ENCODE measurements around the gene DFFB.

DNA sequence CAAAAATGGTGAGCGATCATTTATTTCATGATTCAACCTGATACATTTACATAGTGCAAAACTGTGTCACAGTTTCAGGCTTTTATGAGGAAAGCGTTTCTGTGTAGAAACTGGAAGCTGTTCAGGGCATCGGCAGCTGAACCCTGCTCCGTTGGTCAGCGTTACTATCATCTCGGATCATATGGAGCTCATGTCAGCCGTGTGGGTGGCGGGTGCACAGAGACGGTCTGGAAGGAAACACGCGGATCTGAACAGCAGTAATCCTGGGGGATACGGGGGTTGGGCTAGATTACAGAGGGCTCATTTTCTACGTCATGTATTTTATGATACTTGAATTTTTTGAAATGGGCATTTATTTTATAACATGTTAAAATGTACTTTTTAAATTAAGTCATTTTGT, 27.7 kb downstream of the DFFB start:
- TF ChIP-seq L3MBTL2 (conservative IDR thresholded peaks at IDR 0.05) (no peak), FOXM1 (IDR thresholded peaks at IDR 0.05; ENCODE audit: borderline replicate concordance) (no peak), TARDBP (IDR thresholded peaks at IDR 0.05) (no peak), HDGF (IDR thresholded peaks at IDR 0.05; ENCODE audit: borderline replicate concordance) (no peak), ELF4 (IDR thresholded peaks at IDR 0.05) (no peak), LEF1 (IDR thresholded peaks at IDR 0.05; ENCODE audit: borderline replicate concordance) (no peak), FOXK2 (IDR thresholded peaks at IDR 0.05) (no peak), BHLHE40 (IDR thresholded peaks at IDR 0.05; ENCODE audit: borderline replicate concordance) (no peak), FOXA1 (IDR thresholded peaks at IDR 0.05) (no peak)
- TF ChIP-seq, protein P1, sequence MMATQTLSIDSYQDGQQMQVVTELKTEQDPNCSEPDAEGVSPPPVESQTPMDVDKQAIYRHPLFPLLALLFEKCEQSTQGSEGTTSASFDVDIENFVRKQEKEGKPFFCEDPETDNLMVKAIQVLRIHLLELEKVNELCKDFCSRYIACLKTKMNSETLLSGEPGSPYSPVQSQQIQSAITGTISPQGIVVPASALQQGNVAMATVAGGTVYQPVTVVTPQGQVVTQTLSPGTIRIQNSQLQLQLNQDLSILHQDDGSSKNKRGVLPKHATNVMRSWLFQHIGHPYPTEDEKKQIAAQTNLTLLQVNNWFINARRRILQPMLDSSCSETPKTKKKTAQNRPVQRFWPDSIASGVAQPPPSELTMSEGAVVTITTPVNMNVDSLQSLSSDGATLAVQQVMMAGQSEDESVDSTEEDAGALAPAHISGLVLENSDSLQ (IDR thresholded peaks at IDR 0.05): no peak
